ENCODE measurements around the gene UNC119.

DNA sequence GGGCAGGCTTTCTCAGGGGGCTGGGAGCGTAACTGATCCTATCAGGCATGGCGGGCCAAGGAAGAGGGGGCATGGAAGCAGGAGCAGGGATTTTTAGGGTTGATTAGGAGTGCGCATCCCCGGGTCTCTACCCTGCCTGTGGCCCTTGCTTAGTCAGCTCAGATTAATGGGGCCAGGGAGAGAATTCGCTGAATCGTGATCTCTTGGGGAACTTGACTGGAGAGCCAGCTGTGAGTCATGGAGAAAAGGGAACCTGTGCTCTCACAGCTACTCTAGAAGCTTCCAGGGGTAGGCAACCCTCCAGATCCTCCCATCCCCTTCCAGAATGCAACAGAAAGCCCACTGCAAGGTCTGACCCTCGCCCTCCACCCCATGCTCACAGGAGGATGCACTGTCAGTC lies 42.6 kb downstream of the UNC119 start:
- TF ChIP-seq POLR2A (IDR thresholded peaks at IDR 0.05) (no peak), CTCF (IDR thresholded peaks at IDR 0.05) (no peak), POLR2AphosphoS5 (IDR thresholded peaks at IDR 0.05) (no peak), EP300 (IDR thresholded peaks at IDR 0.05) (no peak)

All from stomach (tissue), 4 donors.